ENCODE measurements around the gene TEX35.

Gene TEX35

DNA sequence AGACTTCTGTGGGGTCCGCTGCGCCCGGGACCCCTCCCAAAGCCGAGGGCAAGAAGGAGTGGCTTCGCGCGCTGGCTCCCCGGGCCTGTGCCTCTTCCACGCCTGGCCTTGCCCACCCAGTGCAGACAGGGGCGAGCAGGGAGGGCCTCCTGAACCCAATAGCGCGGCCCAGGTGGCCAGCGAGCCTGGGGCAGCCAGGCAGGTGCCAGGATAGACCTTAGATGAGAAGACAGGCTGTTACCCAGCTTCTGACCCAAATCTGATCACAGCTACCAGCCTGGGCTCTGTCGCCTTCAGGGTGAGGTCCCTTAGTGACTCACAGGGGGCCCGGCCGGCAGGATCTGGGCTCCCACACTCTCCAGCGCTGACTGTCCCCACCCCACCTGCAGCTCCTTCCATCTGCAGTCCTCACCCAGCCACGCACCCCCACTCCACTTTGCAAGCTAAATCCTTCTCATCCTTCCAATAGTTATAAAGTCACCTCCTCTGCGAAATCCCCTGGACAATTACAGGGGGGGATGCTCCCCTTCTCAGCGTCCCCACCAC lies 25.8 kb upstream of the TEX35 start:
- no peak for DNase-seq (ENCODE audit: extremely low read depth, low read depth)
- TF ChIP-seq CTCF (IDR thresholded peaks at IDR 0.05; ENCODE audit: low read depth, low read length) = no peak

DNA sequence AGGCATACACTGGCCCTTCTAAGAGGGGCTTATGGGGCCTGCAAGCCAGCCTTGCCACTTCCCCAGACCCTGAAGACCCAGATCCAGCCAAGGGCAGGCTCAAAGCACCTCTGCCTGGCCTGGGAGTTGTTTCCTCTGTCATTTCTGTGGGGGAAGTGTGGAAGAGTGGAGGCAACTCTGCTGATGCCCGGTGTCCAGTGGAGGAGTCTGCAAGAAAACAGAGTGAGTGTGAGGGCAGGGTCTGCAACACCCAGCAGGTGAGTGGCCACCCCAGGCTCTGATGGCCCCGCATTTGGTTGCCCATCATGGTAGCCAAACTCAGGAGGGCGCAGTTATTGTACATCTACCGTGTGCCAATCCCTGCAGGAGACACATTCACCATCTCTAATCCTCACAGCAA lies 24.5 kb upstream of the TEX35 start:
- no peak for DNase-seq (ENCODE audit: extremely low read depth, low read depth)
- no peak for TF ChIP-seq CTCF (IDR thresholded peaks at IDR 0.05; ENCODE audit: low read depth, low read length)

- no peak for DNase-seq (ENCODE audit: extremely low read depth, low read depth)
- TF ChIP-seq CTCF (IDR thresholded peaks at IDR 0.05; ENCODE audit: low read depth, low read length) = no peak
Measured at GRCh38 chr1:178489399-178489798, 23.5 kb upstream of the TEX35 start.

- TF ChIP-seq CTCF (IDR thresholded peaks at IDR 0.05; ENCODE audit: low read depth, low read length) = no peak
- no peak for DNase-seq (ENCODE audit: extremely low read depth, low read depth)
Measured at GRCh38 chr1:178490136-178490535, 22.8 kb upstream of the TEX35 start.

- no peak for DNase-seq (ENCODE audit: extremely low read depth, low read depth)
- TF ChIP-seq CTCF (IDR thresholded peaks at IDR 0.05; ENCODE audit: low read depth, low read length) = no peak
Measured at GRCh38 chr1:178490967-178491366, 21.9 kb upstream of the TEX35 start.

- no peak for DNase-seq (ENCODE audit: extremely low read depth, low read depth)
- no peak for TF ChIP-seq CTCF (IDR thresholded peaks at IDR 0.05; ENCODE audit: low read depth, low read length)
Measured at GRCh38 chr1:178491721-178492120, 21.2 kb upstream of the TEX35 start.

- TF ChIP-seq CTCF (IDR thresholded peaks at IDR 0.05; ENCODE audit: low read depth, low read length) = no peak
- no peak for DNase-seq (ENCODE audit: extremely low read depth, low read depth)
Measured at GRCh38 chr1:178492341-178492740, 20.6 kb upstream of the TEX35 start.

Measured in AG09319 (cell line).